GM19239 (cell line): Measurements from ENCODE around the gene TAPT1.

Experiments
- DNase-seq: peaks from one replicate; pipeline ENCODE4 v3.0.0; 2011; ENCODE audit warnings: low spot score; ENCODE audit not compliant: insufficient read length
- FAIRE-seq: peaks from 2 replicates; lab custom pipeline; 2011; peaks lifted over from hg19 to GRCh38; lab: Jason Lieb, UNC

The TAPT1 gene

GRCh38 chr4:16116493-16116990 is 109.7 kb downstream of the TAPT1 start:
- DNase-seq (no peak), FAIRE-seq (no peak)

- DNase-seq: no peak
- no peak for FAIRE-seq
Observed at GRCh38 chr4:16116019-16116418, 110.3 kb downstream of the TAPT1 start.

GRCh38 chr4:16114546-16114945 is 111.7 kb downstream of the TAPT1 start:
- DNase-seq (no peak), FAIRE-seq (no peak)

- FAIRE-seq: no peak
- DNase-seq: no peak
Observed at GRCh38 chr4:16113741-16114140, 112.5 kb downstream of the TAPT1 start.

GRCh38 chr4:16111533-16111932 is 114.7 kb downstream of the TAPT1 start:
- no peak for DNase-seq
- FAIRE-seq: no peak

- FAIRE-seq (no peak), DNase-seq (no peak)
Observed at GRCh38 chr4:16110661-16111290, 115.5 kb downstream of the TAPT1 start.
